Measurements from ENCODE around the gene VTN. TPM values are rescaled to one million over a fixed set of nuclear protein-coding genes. Genes with fewer than 3 reads are reported as not detected.

The VTN gene
- total and polyA plus RNA-seq, 2 donors (not counting 3 experiments of a cell fraction or from before 2014, with no cell fraction given) = 1.1 TPM; not detected in 1

- no peak overlapping the region for H3K4me3 ChIP-seq (replicated peaks in 1 of 3; ENCODE audit: insufficient read depth in 1 of 3, low read depth in 1 of 3, low read length in 3 of 3)
- no peaks in the 10 kb centered on the region for H4K20me1 ChIP-seq (replicated peaks; ENCODE audit: control insufficient read depth, extremely low read depth, insufficient read depth, low read length)
- no peaks in the 10 kb centered on the region for H3K9me1 ChIP-seq (replicated peaks; ENCODE audit: control insufficient read depth, extremely low read depth, insufficient read depth, low read length)
- H3K4me1 ChIP-seq (ENCODE audit: control insufficient read depth, extremely low read depth, insufficient read depth, low read length) = peaks cover 43% of the 10 kb centered on the region
- TF ChIP-seq JUN (IDR thresholded peaks at IDR 0.05; ENCODE audit: borderline replicate concordance, insufficient read depth, insufficient read length, low read depth) (no peak), EZH2 (IDR thresholded peaks at IDR 0.05; ENCODE audit: borderline replicate concordance, low read depth, low read length, severe bottlenecking) (no peak), FOS (IDR thresholded peaks at IDR 0.05; ENCODE audit: borderline replicate concordance, insufficient read depth, low read length) (no peak), MAX (IDR thresholded peaks at IDR 0.05; ENCODE audit: insufficient read depth, insufficient read length) (no peak), MYC (IDR thresholded peaks at IDR 0.05; ENCODE audit: low read depth, low read length) (no peak), POLR2A (IDR thresholded peaks at IDR 0.05; ENCODE audit: low read depth, low read length) (no peak)
- BruUV-seq (replicated peaks) = no TSS peak
- POLR2A ChIA-PET = no interaction called here
- dilution Hi-C loops (cut with MboI; ENCODE audit: extremely low pct_ligation_motif_present, low sequenced_read_pairs) (no loop called here), intact Hi-C loops (cut with micrococcal nuclease) (no loop called here)
- H2AFZ ChIP-seq (ENCODE audit: low read depth, low read length) = no peak overlapping the region
- peaks cover 24% of the 10 kb centered on the region for H3K79me2 ChIP-seq (ENCODE audit: control insufficient read depth, insufficient read depth, low read length)
- no peak overlapping the region for H3K4me2 ChIP-seq (ENCODE audit: insufficient read depth, low read length)
- H3K9me3 ChIP-seq (replicated peaks; ENCODE audit: control insufficient read depth, insufficient read depth, low read length) = no peaks in the 10 kb centered on the region
- no peak for FAIRE-seq
- H3K9ac ChIP-seq (replicated peaks; ENCODE audit: extremely low read depth, insufficient read depth, low read length) = no peak overlapping the region
- DNase-seq (ENCODE audit: low read depth, low spot score) = no peak
- peaks cover 24 to 50% of the 10 kb centered on the region in 2 experiments for H3K36me3 ChIP-seq (ENCODE audit: control insufficient read depth in 2 of 2, extremely low read depth in 1 of 2, insufficient read depth in 2 of 2, low read length in 2 of 2)
- CTCF ChIA-PET = no interaction called here
- H3K27ac ChIP-seq (ENCODE audit: insufficient read depth, low read depth, low read length) = no peak overlapping the region
- no peaks in the 10 kb centered on the region for H3K27me3 ChIP-seq (ENCODE audit: control insufficient read depth in 2 of 2, insufficient read depth in 2 of 2, low read length in 2 of 2)
These were observed 27.8 kb downstream of the VTN start for GRCh38 chr17:28342313-28342712.

- FAIRE-seq (no peak), DNase-seq (ENCODE audit: low read depth, low spot score) (no peak)
- Histone ChIP-seq H3K79me2 (ENCODE audit: control insufficient read depth, insufficient read depth, low read length) (peaks cover 32% of the 10 kb centered on the region), H3K9ac (replicated peaks; ENCODE audit: extremely low read depth, insufficient read depth, low read length) (no peak overlapping the region), H3K9me1 (replicated peaks; ENCODE audit: control insufficient read depth, extremely low read depth, insufficient read depth, low read length) (no peaks in the 10 kb centered on the region), H3K9me3 (replicated peaks; ENCODE audit: control insufficient read depth, insufficient read depth, low read length) (no peaks in the 10 kb centered on the region), H3K36me3 (ENCODE audit: control insufficient read depth in 2 of 2, extremely low read depth in 1 of 2, insufficient read depth in 2 of 2, low read length in 2 of 2) (peaks cover 21 to 50% of the 10 kb centered on the region in 2 experiments), H3K4me1 (ENCODE audit: control insufficient read depth, extremely low read depth, insufficient read depth, low read length) (peaks cover 43% of the 10 kb centered on the region), H3K4me3 (replicated peaks in 1 of 3; ENCODE audit: insufficient read depth in 1 of 3, low read depth in 1 of 3, low read length in 3 of 3) (no peak overlapping the region), H3K27ac (ENCODE audit: insufficient read depth, low read depth, low read length) (no peak overlapping the region), H2AFZ (ENCODE audit: low read depth, low read length) (no peak overlapping the region), H3K27me3 (ENCODE audit: control insufficient read depth in 2 of 2, insufficient read depth in 2 of 2, low read length in 2 of 2) (no peaks in the 10 kb centered on the region), H4K20me1 (replicated peaks; ENCODE audit: control insufficient read depth, extremely low read depth, insufficient read depth, low read length) (no peaks in the 10 kb centered on the region), H3K4me2 (ENCODE audit: insufficient read depth, low read length) (no peak overlapping the region)
- BruUV-seq (replicated peaks) = no TSS peak
- dilution Hi-C loops (cut with MboI; ENCODE audit: extremely low pct_ligation_motif_present, low sequenced_read_pairs) (no loop called here), intact Hi-C loops (cut with micrococcal nuclease) (no loop called here)
- TF ChIP-seq MYC (IDR thresholded peaks at IDR 0.05; ENCODE audit: low read depth, low read length) (no peak), POLR2A (IDR thresholded peaks at IDR 0.05; ENCODE audit: low read depth, low read length) (no peak), GATA2 (IDR thresholded peaks at IDR 0.05; ENCODE audit: insufficient read depth, insufficient read length, low read depth, low read length) (no peak), EZH2 (IDR thresholded peaks at IDR 0.05; ENCODE audit: borderline replicate concordance, low read depth, low read length, severe bottlenecking) (no peak), POLR2AphosphoS5 (IDR thresholded peaks at IDR 0.05; ENCODE audit: insufficient read depth, low read depth, low read length) (no peak), MAX (IDR thresholded peaks at IDR 0.05; ENCODE audit: insufficient read depth, insufficient read length) (no peak), JUN (IDR thresholded peaks at IDR 0.05; ENCODE audit: borderline replicate concordance, insufficient read depth, insufficient read length, low read depth) (no peak), FOS (IDR thresholded peaks at IDR 0.05; ENCODE audit: borderline replicate concordance, insufficient read depth, low read length) (no peak), CTCF (IDR thresholded peaks at IDR 0.05; ENCODE audit: extremely low read depth in 1 of 2, insufficient read depth in 1 of 2, low read depth in 1 of 2, low read length in 2 of 2) (no peak)
- POLR2A ChIA-PET = no interaction called here
- CTCF ChIA-PET = no interaction called here
These were observed 28.6 kb downstream of the VTN start for GRCh38 chr17:28341516-28341915.

Data from endothelial cell of umbilical vein (primary cell).